OCI-LY1 (cell line): ENCODE measurements around the gene A1CF.

Experiments
- H2AFZ ChIP-seq: fragments of 200-600 bp; sonication (generic), shearing (Covaris generic); 2 replicates; pipeline ENCODE4 v1.6.0; 2014; ENCODE audit warnings: antibody characterized with exemption, mild to moderate bottlenecking, low read length
- H3F3A ChIP-seq: fragments of 200-600 bp; sonication (generic), shearing (Covaris generic); 2 replicates; pipeline ENCODE4 v1.6.0; 2014; ENCODE audit warnings: mild to moderate bottlenecking, antibody characterized with exemption, low read length, moderate library complexity; ENCODE audit not compliant: insufficient read depth
- H3K27ac ChIP-seq: fragments of 200-600 bp; sonication (generic); 2 replicates; pipeline ENCODE4 v1.5.1; 2014; ENCODE audit warnings: low read length, mixed run types, mild to moderate bottlenecking, low read depth; ENCODE audit not compliant: poor library complexity, severe bottlenecking
- H3K27me3 ChIP-seq: fragments of 200-600 bp; sonication (generic); 2 replicates; pipeline ENCODE4 v1.6.0; 2014; ENCODE audit warnings: antibody characterized with exemption, mild to moderate bottlenecking, low read length, moderate library complexity; ENCODE audit not compliant: insufficient read depth
- H3K36me3 ChIP-seq: fragments of 200-600 bp; sonication (generic); 2 replicates; pipeline ENCODE4 v1.6.1; 2014; ENCODE audit warnings: mild to moderate bottlenecking, antibody characterized with exemption, low read length, moderate library complexity, mixed read lengths; ENCODE audit not compliant: insufficient read depth
- H3K4me1 ChIP-seq: fragments of 200-600 bp; sonication (generic); 2 replicates; pipeline ENCODE4 v1.5.1; 2014; ENCODE audit warnings: mild to moderate bottlenecking, low read length, moderate library complexity; ENCODE audit not compliant: insufficient read depth, severe bottlenecking
- H3K4me2 ChIP-seq: fragments of 200-600 bp; sonication (generic), shearing (Covaris generic); 2 replicates; pipeline ENCODE4 v1.6.1; 2014; ENCODE audit warnings: low read length
- H3K4me3 ChIP-seq: fragments of 200-600 bp; sonication (generic); 2 replicates; pipeline ENCODE4 v1.5.1; 2014; ENCODE audit warnings: low read length, low read depth, mild to moderate bottlenecking, mixed read lengths; ENCODE audit not compliant: poor library complexity, severe bottlenecking
- H3K79me2 ChIP-seq: fragments of 200-600 bp; shearing (Covaris generic); 2 replicates; pipeline ENCODE4 v1.6.1; 2016; ENCODE audit warnings: mixed run types, low read length, mixed read lengths; ENCODE audit not compliant: insufficient read depth
- H3K9ac ChIP-seq: fragments of 200-600 bp; sonication (generic), shearing (Covaris generic); 2 replicates; pipeline ENCODE4 v1.6.1; 2014; ENCODE audit warnings: mild to moderate bottlenecking, low read length, mixed read lengths
- H3K9me2 ChIP-seq: fragments of 200-600 bp; sonication (generic), shearing (Covaris generic); 2 replicates; pipeline ENCODE4 v1.6.1; 2014; ENCODE audit warnings: low read depth, mild to moderate bottlenecking, low read length, mixed read lengths
- H3K9me3 ChIP-seq: fragments of 200-600 bp; shearing (Covaris generic); 2 replicates; pipeline ENCODE4 v1.6.1; 2014; ENCODE audit warnings: low read length, mixed read lengths
- H4K20me1 ChIP-seq: fragments of 200-600 bp; sonication (generic), shearing (Covaris generic); 2 replicates; pipeline ENCODE4 v1.6.0; 2016; ENCODE audit warnings: mild to moderate bottlenecking, low read length; ENCODE audit not compliant: insufficient read depth
- CTCF ChIP-seq: fragments of 200-600 bp; sonication (generic), shearing (Covaris generic); IDR thresholded peaks from 2 replicates; pipeline ENCODE4 v1.5.1; 2017; ENCODE audit warnings: mild to moderate bottlenecking, antibody characterized with exemption, low read length, moderate library complexity, mixed read lengths
- EZH2 ChIP-seq: fragments of 200-600 bp; sonication (generic), shearing (Covaris generic); IDR thresholded peaks from 2 replicates; pipeline ENCODE4 v1.8.0; 2017; ENCODE audit warnings: borderline replicate concordance, mixed run types, mild to moderate bottlenecking, antibody characterized with exemption, low read length, moderate library complexity, mixed read lengths

A1CF gene

DNA sequence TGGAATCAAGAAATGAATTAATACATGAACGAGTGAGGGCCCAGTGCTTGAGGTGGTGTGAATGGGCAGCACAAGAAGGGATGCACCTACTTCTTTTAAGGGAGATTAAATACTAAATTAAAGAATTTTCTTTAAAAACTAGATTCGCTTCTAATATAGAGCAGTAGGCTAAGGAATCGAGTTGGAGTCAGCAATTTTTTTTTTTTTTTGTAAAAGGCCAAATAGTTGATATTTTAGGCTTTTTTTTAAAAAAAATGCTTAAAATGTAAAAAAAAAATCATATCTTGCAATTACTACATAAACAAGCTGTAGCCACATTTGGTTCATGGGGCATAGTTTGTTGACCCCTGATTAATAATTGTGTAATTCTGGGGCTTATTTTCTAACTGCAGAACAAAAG is 31.9 kb downstream of the A1CF start:
- H3F3A ChIP-seq: no peaks in the 10 kb centered on the region
- no peaks in the 10 kb centered on the region for H3K27me3 ChIP-seq
- H3K9me3 ChIP-seq: no peaks in the 10 kb centered on the region
- H3K9ac ChIP-seq: no peak overlapping the region
- no peaks in the 10 kb centered on the region for H4K20me1 ChIP-seq
- no peaks in the 10 kb centered on the region for H3K4me1 ChIP-seq
- TF ChIP-seq EZH2 (no peak), CTCF (no peak)
- H3K36me3 ChIP-seq: no peaks in the 10 kb centered on the region
- no peaks in the 10 kb centered on the region for H3K9me2 ChIP-seq
- no peaks in the 10 kb centered on the region for H3K79me2 ChIP-seq
- H3K4me2 ChIP-seq: no peak overlapping the region
- H3K27ac ChIP-seq: no peak overlapping the region
- H3K4me3 ChIP-seq: no peak overlapping the region
- H2AFZ ChIP-seq: no peak overlapping the region

DNA sequence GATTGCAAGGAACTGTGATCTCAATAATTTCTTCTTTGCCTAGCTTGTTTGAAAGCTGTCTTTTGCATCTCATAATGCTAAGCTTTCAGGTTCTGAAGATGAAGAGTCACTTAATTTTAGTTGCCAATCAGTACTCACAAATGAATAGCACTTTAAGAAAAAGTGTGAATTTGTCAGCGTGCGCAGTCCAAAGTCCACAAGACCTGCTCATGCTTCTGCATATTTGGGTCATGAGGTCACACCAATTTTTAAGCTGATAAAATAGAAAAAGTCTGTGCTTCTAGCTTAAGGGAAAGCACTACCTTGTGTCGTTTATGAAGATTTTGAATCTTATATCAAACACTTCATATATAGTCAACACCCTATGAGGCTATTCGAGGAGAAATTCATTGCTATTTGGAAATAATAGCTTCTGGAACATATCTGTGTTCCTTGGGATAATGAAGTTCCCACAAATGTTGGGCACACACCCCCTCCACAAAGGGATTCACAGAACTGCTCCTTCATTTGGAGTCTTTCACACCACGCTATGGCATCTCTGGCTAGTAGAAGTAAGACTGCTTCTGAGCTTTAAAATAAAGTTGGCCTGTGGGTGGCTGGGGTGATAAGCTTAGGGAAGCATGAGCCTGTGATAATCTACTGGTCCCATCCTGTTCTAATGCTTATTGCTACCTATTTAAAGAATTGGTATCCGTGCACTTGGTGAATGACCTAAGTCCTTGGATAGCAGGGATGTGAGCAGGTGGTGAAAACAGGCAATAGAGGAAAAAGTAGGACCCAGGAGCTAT is 33.3 kb downstream of the A1CF start:
- Histone ChIP-seq H3K4me3 (no peak overlapping the region), H3K27me3 (no peaks in the 10 kb centered on the region), H3K9me2 (no peaks in the 10 kb centered on the region), H2AFZ (no peak overlapping the region), H3F3A (no peaks in the 10 kb centered on the region), H3K79me2 (no peaks in the 10 kb centered on the region), H3K27ac (no peak overlapping the region), H4K20me1 (no peaks in the 10 kb centered on the region), H3K9me3 (no peaks in the 10 kb centered on the region), H3K36me3 (no peaks in the 10 kb centered on the region), H3K4me1 (no peaks in the 10 kb centered on the region), H3K9ac (no peak overlapping the region), H3K4me2 (no peak overlapping the region)
- TF ChIP-seq EZH2 (no peak), CTCF (no peak)

DNA sequence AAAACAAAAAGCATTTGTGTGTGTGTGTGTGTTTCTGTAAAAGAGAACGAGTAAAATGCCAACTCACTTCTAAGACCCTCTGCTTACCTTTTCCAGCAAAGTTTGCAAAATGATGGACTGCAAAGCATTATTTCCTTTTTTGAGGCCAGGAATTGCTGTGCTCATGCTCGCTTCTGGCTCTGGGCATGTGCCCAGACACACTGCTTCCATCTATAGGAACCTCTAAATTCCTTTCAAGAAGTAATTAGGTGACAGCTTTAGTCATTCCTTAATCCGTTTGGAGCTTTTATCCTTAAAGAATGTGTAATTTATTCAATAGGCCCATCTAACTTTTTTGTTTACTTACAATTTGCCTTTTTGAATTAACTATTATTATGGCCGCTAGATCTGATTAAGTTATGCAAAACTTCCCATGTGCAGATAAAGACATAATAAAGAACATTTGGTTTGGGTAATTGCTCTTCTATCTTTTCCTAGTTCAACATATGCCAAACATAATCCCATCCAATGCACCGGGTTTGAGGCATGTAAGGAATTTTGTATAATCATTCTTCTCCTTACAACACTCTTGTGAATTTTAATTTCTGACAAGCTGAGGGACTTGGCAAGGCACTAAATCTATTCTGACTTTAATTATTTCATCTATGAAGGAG is 34.7 kb downstream of the A1CF start:
- TF ChIP-seq EZH2 (no peak), CTCF (no peak)
- Histone ChIP-seq H2AFZ (no peak overlapping the region), H3F3A (no peaks in the 10 kb centered on the region), H3K9ac (no peak overlapping the region), H3K79me2 (no peaks in the 10 kb centered on the region), H3K4me1 (no peaks in the 10 kb centered on the region), H3K36me3 (no peaks in the 10 kb centered on the region), H3K9me3 (no peaks in the 10 kb centered on the region), H3K4me3 (no peak overlapping the region), H3K4me2 (no peak overlapping the region), H4K20me1 (no peaks in the 10 kb centered on the region), H3K27ac (no peak overlapping the region), H3K27me3 (no peaks in the 10 kb centered on the region), H3K9me2 (no peaks in the 10 kb centered on the region)
